Thoracic aorta (tissue), 2 donors: ENCODE results near the gene TTC39B. TPM values are rescaled to one million over a fixed set of nuclear protein-coding genes. Genes with fewer than 3 reads are reported as not detected.

Experiments
- ATAC-seq: fragments of 150-250 bp; one replicate; pipeline ENCODE4 v1.8.0; 2017; ENCODE audit warnings: low read depth; ENCODE audit not compliant: insufficient number of reproducible peaks, low FRiP score
- DNase-seq: peaks from one replicate; pipeline ENCODE4 v3.0.0-alpha.2; 2020; ENCODE audit warnings: low spot score
- H3K27ac ChIP-seq, 2 donors: fragments of 200-600 bp; sonication (generic); 1 replicate in 1 of 2; 2 replicates in 1 of 2; pipeline ENCODE4 v1.5.1; 2016; ENCODE audit warnings: mild to moderate bottlenecking in 2 of 2, moderate library complexity in 2 of 2
- H3K27me3 ChIP-seq: fragments of 200-600 bp; sonication (generic); replicated peaks from 2 replicates; pipeline ENCODE4 v1.6.0; 2016; ENCODE audit warnings: mild to moderate bottlenecking; ENCODE audit not compliant: insufficient read depth
- H3K36me3 ChIP-seq: fragments of 200-600 bp; sonication (generic); one replicate; pipeline ENCODE4 v1.5.1; 2016
- H3K4me1 ChIP-seq, 2 donors: fragments of 200-600 bp; sonication (generic); 1 replicate in 1 of 2; 2 replicates in 1 of 2; pipeline versions ENCODE4 v1.5.1 to v1.6.0; 2016; ENCODE audit warnings: low read depth in 2 of 2, mild to moderate bottlenecking in 1 of 2; ENCODE audit not compliant: control insufficient read depth in 1 of 2
- H3K4me3 ChIP-seq: fragments of 200-600 bp; sonication (generic); 2 replicates; pipeline ENCODE4 v1.5.1; 2016; ENCODE audit warnings: mild to moderate bottlenecking
- H3K9me3 ChIP-seq: fragments of 200-600 bp; sonication (generic); 2 replicates; pipeline ENCODE4 v1.5.1; 2016
- total RNA-seq, 2 donors: library from RNA; depleted of rRNA; stranded (reverse); fragments of >200 nt; gene quantifications; one replicate each; pipeline versions ENCODE4 v1.1.0 to v1.2.3, GENCODE V29; 2016
- TF ChIP-seq, protein P1 (sequence below): fragments of 200-600 bp; sonication (generic); IDR thresholded peaks from one replicate; pipeline ENCODE4 v1.5.1; 2019; ENCODE audit warnings: antibody characterized with exemption

The TTC39B gene
- total RNA-seq, 2 donors from 2014 or later, result 24.2 to 46.7 TPM

GRCh38 chr9:15115702-15116101, 191.3 kb downstream of the TTC39B start:
- Histone ChIP-seq H3K36me3 (no peaks in the 10 kb centered on the region), H3K4me3 (no peak overlapping the region), H3K27ac (no peak overlapping the region), H3K27me3 (no peaks in the 10 kb centered on the region), H3K9me3 (no peaks in the 10 kb centered on the region), H3K4me1 (no peaks in the 10 kb centered on the region)
- DNase-seq (no peak), ATAC-seq (no peak)
- TF ChIP-seq, protein P1, sequence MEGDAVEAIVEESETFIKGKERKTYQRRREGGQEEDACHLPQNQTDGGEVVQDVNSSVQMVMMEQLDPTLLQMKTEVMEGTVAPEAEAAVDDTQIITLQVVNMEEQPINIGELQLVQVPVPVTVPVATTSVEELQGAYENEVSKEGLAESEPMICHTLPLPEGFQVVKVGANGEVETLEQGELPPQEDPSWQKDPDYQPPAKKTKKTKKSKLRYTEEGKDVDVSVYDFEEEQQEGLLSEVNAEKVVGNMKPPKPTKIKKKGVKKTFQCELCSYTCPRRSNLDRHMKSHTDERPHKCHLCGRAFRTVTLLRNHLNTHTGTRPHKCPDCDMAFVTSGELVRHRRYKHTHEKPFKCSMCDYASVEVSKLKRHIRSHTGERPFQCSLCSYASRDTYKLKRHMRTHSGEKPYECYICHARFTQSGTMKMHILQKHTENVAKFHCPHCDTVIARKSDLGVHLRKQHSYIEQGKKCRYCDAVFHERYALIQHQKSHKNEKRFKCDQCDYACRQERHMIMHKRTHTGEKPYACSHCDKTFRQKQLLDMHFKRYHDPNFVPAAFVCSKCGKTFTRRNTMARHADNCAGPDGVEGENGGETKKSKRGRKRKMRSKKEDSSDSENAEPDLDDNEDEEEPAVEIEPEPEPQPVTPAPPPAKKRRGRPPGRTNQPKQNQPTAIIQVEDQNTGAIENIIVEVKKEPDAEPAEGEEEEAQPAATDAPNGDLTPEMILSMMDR, result no peak

DNA sequence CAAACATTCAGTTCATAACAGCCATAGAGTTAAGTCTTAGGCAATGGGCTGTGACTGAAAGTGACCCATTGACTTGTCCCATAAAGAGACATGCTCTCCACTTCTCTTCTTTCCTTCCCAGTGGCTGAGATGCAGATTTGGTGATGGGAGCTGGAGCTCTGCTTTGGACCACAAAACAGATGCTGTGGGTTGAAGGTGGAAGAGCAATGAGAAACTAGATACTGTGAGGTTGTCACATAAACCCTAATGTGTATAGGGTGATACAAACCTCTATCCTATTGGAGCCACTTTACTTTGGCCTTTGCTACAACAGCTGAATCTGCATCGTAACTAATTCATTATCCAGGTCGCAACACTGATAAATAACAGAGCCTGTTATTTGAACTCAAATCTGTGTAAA, 192.0 kb downstream of the TTC39B start:
- DNase-seq (no peak), ATAC-seq (no peak)
- no peak overlapping the region for H3K4me3 ChIP-seq
- no peaks in the 10 kb centered on the region for H3K4me1 ChIP-seq
- no peaks in the 10 kb centered on the region for H3K27me3 ChIP-seq
- H3K9me3 ChIP-seq, result no peaks in the 10 kb centered on the region
- TF ChIP-seq, protein P1, result no peak
- H3K27ac ChIP-seq, result no peak overlapping the region
- H3K36me3 ChIP-seq, result no peaks in the 10 kb centered on the region

Other genes with a start within 250 kb of the TTC39B start
- 10 to 100 TPM; 39.4 to 46.5 TPM for gene SNAPC3, start 115.7 kb upstream of the TTC39B start, total RNA-seq
- 100 to 1,000 TPM in 1 of 2 donors, 10 to 100 TPM in 1; 68.2 to 100 TPM for gene PSIP1, start 203.8 kb upstream of the TTC39B start, total RNA-seq
- gene CCDC171, start 245.8 kb upstream of the TTC39B start, total RNA-seq, result 1 to 10 TPM; 4.3 to 6.4 TPM